NCI-H128 (cell line): ENCODE data around the gene HELQ.
"Not testable (repeated sequence)": the region's sequence is repeated elsewhere in the genome, so short reads cannot be mapped to it uniquely, and the experiment has no call there.

Experiments
- DNase-seq: peaks from one replicate; lab custom pipeline; 2025; ENCODE audit not compliant: unreplicated experiment; lab: John Stamatoyannopoulos, UW

The HELQ gene

GRCh38 chr4:83436680-83437079 lies 18.9 kb downstream of the HELQ start:
- DNase-seq = no peak

GRCh38 chr4:83431200-83431599 lies 24.4 kb downstream of the HELQ start:
- DNase-seq = no peak

- no peak for DNase-seq
Measured at GRCh38 chr4:83418211-83418610, 37.4 kb downstream of the HELQ start.

- DNase-seq = no peak
Measured at GRCh38 chr4:83417566-83417965, 38.1 kb downstream of the HELQ start.

- no peak for DNase-seq
Measured at GRCh38 chr4:83413676-83414075, 41.9 kb downstream of the HELQ start.

- no peak for DNase-seq
Measured at GRCh38 chr4:83408908-83409307, 46.7 kb downstream of the HELQ start.

- no peak for DNase-seq
Measured at GRCh38 chr4:83405844-83406816, 49.5 kb downstream of the HELQ start.

GRCh38 chr4:83398158-83398557 lies 57.5 kb downstream of the HELQ start:
- not testable (repeated sequence) for DNase-seq

- DNase-seq = no peak
Measured at GRCh38 chr4:83393908-83394307, 61.7 kb downstream of the HELQ start.

- DNase-seq = no peak
Measured at GRCh38 chr4:83392562-83392961, 63.1 kb downstream of the HELQ start.

- no peak for DNase-seq
Measured at GRCh38 chr4:83390944-83391343, 64.7 kb downstream of the HELQ start.

GRCh38 chr4:83389756-83390505 lies 65.7 kb downstream of the HELQ start:
- no peak for DNase-seq

- no peak for DNase-seq
Measured at GRCh38 chr4:83389037-83389720, 66.4 kb downstream of the HELQ start.

- no peak for DNase-seq
Measured at GRCh38 chr4:83388313-83388676, 67.3 kb downstream of the HELQ start.

- no peak for DNase-seq
Measured at GRCh38 chr4:83387476-83388312, 67.9 kb downstream of the HELQ start.

GRCh38 chr4:83387012-83387411 lies 68.6 kb downstream of the HELQ start:
- DNase-seq = no peak

GRCh38 chr4:83382850-83383249 lies 72.8 kb downstream of the HELQ start:
- no peak for DNase-seq

GRCh38 chr4:83381173-83381572 lies 74.5 kb downstream of the HELQ start:
- no peak for DNase-seq

GRCh38 chr4:83378419-83378818 lies 77.2 kb downstream of the HELQ start:
- no peak for DNase-seq

GRCh38 chr4:83372931-83373330 lies 82.7 kb downstream of the HELQ start:
- no peak for DNase-seq

GRCh38 chr4:83371936-83372335 lies 83.7 kb downstream of the HELQ start:
- DNase-seq = no peak
